Stomach smooth muscle (tissue), 2 donors: Measurements from ENCODE around the gene PLEKHA8.
A peak's percentile ranks its signal among the peaks of the same experiment; 100 is the strongest.

Source experiments
- H3K27ac ChIP-seq: one replicate; pipeline ENCODE4 v1.7.0; 2013; ENCODE audit warnings: mild to moderate bottlenecking, low read length, inconsistent platforms
- H3K27me3 ChIP-seq, 2 donors: one replicate each; pipeline ENCODE4 v1.7.0; 2013; ENCODE audit warnings: low read length in 2 of 2; ENCODE audit not compliant: insufficient read depth in 2 of 2, control insufficient read depth in 1 of 2
- H3K36me3 ChIP-seq, 2 donors: one replicate each; pipeline ENCODE4 v1.7.0; 2013; ENCODE audit warnings: low read length in 2 of 2; ENCODE audit not compliant: control insufficient read depth in 2 of 2, insufficient read depth in 2 of 2
- H3K4me1 ChIP-seq: one replicate; pipeline ENCODE4 v1.7.0; 2013; ENCODE audit warnings: low read length; ENCODE audit not compliant: control insufficient read depth, insufficient read depth
- H3K4me3 ChIP-seq, 2 donors: one replicate each; pipeline ENCODE4 v1.7.0; 2013; ENCODE audit warnings: low read length in 2 of 2
- H3K9ac ChIP-seq, 2 donors: one replicate each; pipeline ENCODE4 v1.7.0; 2013; ENCODE audit warnings: low read length in 2 of 2, mild to moderate bottlenecking in 1 of 2
- H3K9me3 ChIP-seq, 2 donors: one replicate each; pipeline ENCODE4 v1.7.0; 2013; ENCODE audit warnings: low read length in 2 of 2; ENCODE audit not compliant: control insufficient read depth in 2 of 2
- donor health status: healthy.
- donor health status: Pancreatic carcinoma.

PLEKHA8 gene

GRCh38 chr7:30022991-30023390, 5.2 kb upstream of the PLEKHA8 start:
- Histone ChIP-seq H3K4me1 (peaks cover 4% of the 10 kb centered on the region), H3K27ac (no peak overlapping the region), H3K4me3 (no peak overlapping the region), H3K9me3 (no peaks in the 10 kb centered on the region), H3K9ac (no peak overlapping the region), H3K27me3 (no peaks in the 10 kb centered on the region), H3K36me3 (peaks cover 0 to 4% of the 10 kb centered on the region in 2 donors)

- H3K4me1 ChIP-seq: peaks cover 4% of the 10 kb centered on the region
- no peaks in the 10 kb centered on the region for H3K36me3 ChIP-seq
- no peaks in the 10 kb centered on the region for H3K27me3 ChIP-seq
- no peak overlapping the region for H3K27ac ChIP-seq
- no peaks in the 10 kb centered on the region for H3K9me3 ChIP-seq
- H3K9ac ChIP-seq: no peak overlapping the region
- no peak overlapping the region for H3K4me3 ChIP-seq
These were observed 4.7 kb upstream of the PLEKHA8 start for GRCh38 chr7:30023524-30023923.

GRCh38 chr7:30026229-30027064, 1.8 kb upstream of the PLEKHA8 start, which contains the start of gene FKBP14:
FKBP14 (minus strand) TSS chr7:30026702; CDS start chr7:30026508, 194 bp downstream.
- peak within 1 kb of the TSS; percentile 75 for H3K27ac ChIP-seq
- no peaks in the 10 kb centered on the region for H3K36me3 ChIP-seq
- peak within 1 kb of the TSS; percentile 88 to 98 for H3K4me3 ChIP-seq
- no peaks in the 10 kb centered on the region for H3K27me3 ChIP-seq
- no peaks in the 10 kb centered on the region for H3K9me3 ChIP-seq
- H3K9ac ChIP-seq: peak within 1 kb of the TSS; percentile 76 to 93
- H3K4me1 ChIP-seq: peaks cover 9% of the 10 kb centered on the region

DNA sequence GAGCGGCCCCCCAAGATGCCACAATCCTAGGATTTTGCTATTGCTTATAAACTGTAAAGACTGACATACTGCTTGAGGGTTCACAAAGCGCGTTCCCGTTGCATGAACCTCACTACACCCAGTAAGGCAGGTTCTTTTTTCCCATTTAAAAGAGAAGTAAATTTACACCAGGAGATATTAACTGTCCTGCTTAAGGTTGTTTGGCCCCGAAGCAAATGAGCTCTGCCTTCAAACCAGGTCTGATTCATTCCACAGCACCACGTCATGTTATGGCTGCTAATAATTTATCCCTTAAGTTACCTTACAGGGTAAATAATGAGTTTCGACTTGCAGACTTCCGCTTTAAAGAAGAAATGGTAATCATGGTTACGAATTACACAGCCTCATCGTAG, 1.2 kb upstream of the PLEKHA8 start:
- H3K4me1 ChIP-seq: peaks cover 9% of the 10 kb centered on the region
- H3K4me3 ChIP-seq: peak overlapping the region; percentile 88 to 98
- H3K27me3 ChIP-seq: no peaks in the 10 kb centered on the region
- H3K9ac ChIP-seq: peak overlapping the region; percentile 63 to 66
- H3K27ac ChIP-seq: peak overlapping the region; percentile 75
- H3K36me3 ChIP-seq: no peaks in the 10 kb centered on the region
- H3K9me3 ChIP-seq: no peaks in the 10 kb centered on the region

- Histone ChIP-seq H3K9me3 (no peaks in the 10 kb centered on the region), H3K27ac (peak overlapping the region; percentile 46), H3K9ac (peak overlapping the region; percentile 62 to 63), H3K27me3 (no peaks in the 10 kb centered on the region), H3K4me3 (peak overlapping the region; percentile 88 to 98), H3K4me1 (peaks cover 9% of the 10 kb centered on the region), H3K36me3 (no peaks in the 10 kb centered on the region)
These were observed 434 bp upstream of the PLEKHA8 start for GRCh38 chr7:30027740-30028215.

DNA sequence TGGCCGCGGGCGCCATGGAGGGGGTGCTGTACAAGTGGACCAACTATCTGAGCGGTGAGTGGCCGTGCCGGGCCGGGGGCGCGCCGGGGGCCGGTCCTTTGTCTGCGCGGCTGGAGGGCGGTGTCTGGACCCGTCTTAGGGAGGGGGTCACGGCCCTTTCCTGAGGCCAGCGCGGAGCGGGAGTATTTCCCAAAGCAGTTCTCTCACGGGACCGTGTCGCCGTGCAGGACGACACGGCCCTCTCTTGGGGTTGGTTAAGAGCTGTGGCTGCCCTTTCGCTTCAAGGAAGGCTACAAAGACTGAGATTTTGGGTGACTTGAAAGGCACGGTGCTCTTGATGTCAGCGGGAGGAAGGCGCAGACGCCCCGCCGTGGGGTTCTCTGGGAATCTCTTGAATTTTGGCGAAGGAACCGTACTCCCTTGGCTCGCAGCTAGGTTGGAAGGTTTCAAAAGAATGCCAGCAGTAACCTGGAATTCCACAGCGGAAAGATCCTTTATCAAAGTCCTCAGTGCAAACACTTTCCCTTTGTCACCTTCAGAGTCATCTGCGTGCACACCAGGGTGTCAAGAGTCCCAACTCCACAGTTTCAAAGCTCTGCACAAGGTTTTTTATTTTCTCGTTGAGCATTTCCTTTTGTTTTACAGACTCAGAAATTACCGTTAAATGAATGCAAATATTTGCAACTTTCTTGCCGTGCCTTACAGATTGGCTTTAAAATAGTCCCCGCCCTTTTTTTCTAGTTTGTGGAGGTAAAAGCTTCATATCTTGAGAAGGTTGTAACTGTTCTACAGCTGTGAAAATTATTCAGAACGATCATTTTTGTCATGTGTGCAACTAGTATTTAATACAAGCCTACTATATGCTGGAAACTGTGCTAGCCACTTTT, 780 bp downstream of the PLEKHA8 start:
- Histone ChIP-seq H3K36me3 (no peaks in the 10 kb centered on the region), H3K27ac (peak overlapping the region; percentile 46), H3K4me3 (peak overlapping the region; percentile 88 to 98), H3K9ac (peak overlapping the region; percentile 63 to 75), H3K9me3 (no peaks in the 10 kb centered on the region), H3K4me1 (peaks cover 9% of the 10 kb centered on the region), H3K27me3 (no peaks in the 10 kb centered on the region)

GRCh38 chr7:30029696-30030095, 1.5 kb downstream of the PLEKHA8 start:
- H3K36me3 ChIP-seq: no peaks in the 10 kb centered on the region
- no peaks in the 10 kb centered on the region for H3K27me3 ChIP-seq
- no peaks in the 10 kb centered on the region for H3K9me3 ChIP-seq
- H3K4me1 ChIP-seq: peaks cover 9% of the 10 kb centered on the region
- H3K4me3 ChIP-seq: peak overlapping the region in 1 of 2 donors; percentile 98
- H3K27ac ChIP-seq: no peak overlapping the region
- H3K9ac ChIP-seq: no peak overlapping the region

- no peaks in the 10 kb centered on the region for H3K36me3 ChIP-seq
- H3K4me1 ChIP-seq: peaks cover 5% of the 10 kb centered on the region
- no peaks in the 10 kb centered on the region for H3K9me3 ChIP-seq
- no peaks in the 10 kb centered on the region for H3K27me3 ChIP-seq
- no peak overlapping the region for H3K4me3 ChIP-seq
- H3K9ac ChIP-seq: no peak overlapping the region
- H3K27ac ChIP-seq: no peak overlapping the region
These were observed 4.3 kb downstream of the PLEKHA8 start for GRCh38 chr7:30032310-30033125.

- H3K27ac ChIP-seq: no peak overlapping the region
- H3K4me3 ChIP-seq: no peak overlapping the region
- no peak overlapping the region for H3K9ac ChIP-seq
- peaks cover 4% of the 10 kb centered on the region for H3K4me1 ChIP-seq
- no peaks in the 10 kb centered on the region for H3K36me3 ChIP-seq
- H3K27me3 ChIP-seq: no peaks in the 10 kb centered on the region
- no peaks in the 10 kb centered on the region for H3K9me3 ChIP-seq
These were observed 6.3 kb downstream of the PLEKHA8 start for GRCh38 chr7:30034501-30034900.

GRCh38 chr7:30036220-30036619, 8.0 kb downstream of the PLEKHA8 start:
- no peaks in the 10 kb centered on the region for H3K4me1 ChIP-seq
- H3K9me3 ChIP-seq: no peaks in the 10 kb centered on the region
- H3K27me3 ChIP-seq: no peaks in the 10 kb centered on the region
- H3K36me3 ChIP-seq: no peaks in the 10 kb centered on the region
- no peak overlapping the region for H3K4me3 ChIP-seq
- H3K27ac ChIP-seq: no peak overlapping the region
- no peak overlapping the region for H3K9ac ChIP-seq
